HFF-Myc (cell line): ENCODE results near the gene APPL1.

Source experiments
- DNase-seq: peaks from one replicate; pipeline ENCODE4 v3.0.0-alpha.2; 2011; ENCODE audit warnings: low read depth; ENCODE audit errors: extremely low read depth
- H3K4me3 ChIP-seq: replicated peaks from 2 replicates; pipeline ENCODE4 v1.5.1; 2011; ENCODE audit warnings: low read depth, mild to moderate bottlenecking, control low read depth, low read length
- TF ChIP-seq, protein P1 (sequence below): IDR thresholded peaks from 2 replicates; pipeline ENCODE4 v1.5.1; 2012; ENCODE audit warnings: mild to moderate bottlenecking, low read depth, low read length, control low read depth; ENCODE audit errors: missing control alignments

APPL1 gene

DNA sequence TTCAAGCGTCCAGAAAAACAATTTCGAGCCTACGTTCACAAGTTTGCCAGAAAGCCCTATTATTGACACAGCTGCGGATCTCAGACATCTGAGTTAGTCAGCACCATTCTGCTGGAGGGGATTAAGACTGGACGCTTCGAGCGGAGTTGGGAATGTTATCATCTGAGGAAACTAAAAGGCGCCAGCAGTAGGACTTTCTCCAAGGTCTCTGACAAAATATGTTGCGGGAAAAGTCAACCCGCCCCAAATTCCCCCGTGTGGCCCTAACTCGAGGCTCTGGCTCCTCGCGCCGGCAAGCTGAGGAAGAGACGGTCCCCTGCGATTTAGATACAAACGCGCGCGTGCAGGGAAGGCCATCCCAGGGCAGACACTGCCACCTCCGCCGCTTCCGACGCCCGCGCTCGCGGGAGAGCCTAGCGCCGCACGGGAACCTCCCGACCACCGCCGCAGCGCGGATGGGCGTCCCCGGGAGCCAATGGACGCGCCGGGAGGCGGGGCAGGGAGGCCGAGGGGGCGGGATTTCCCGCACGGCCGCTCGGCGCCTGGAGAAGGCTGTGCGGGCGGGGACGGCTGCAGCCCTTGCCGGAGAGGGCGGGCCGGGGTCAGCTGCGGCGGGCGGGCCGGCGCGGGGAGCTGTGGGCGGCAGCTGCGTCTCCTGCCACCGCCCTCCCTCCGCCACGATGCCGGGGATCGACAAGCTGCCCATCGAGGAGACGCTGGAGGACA lies at the start of gene APPL1:
APPL1 (plus strand) TSS at position 526 of the 726 bp plus-strand sequence; CDS start at position 681, 155 bp downstream.
- DNase-seq = peak; percentile 31
- peak within 1 kb of the TSS; percentile 60 for H3K4me3 ChIP-seq
- TF ChIP-seq, protein P1, sequence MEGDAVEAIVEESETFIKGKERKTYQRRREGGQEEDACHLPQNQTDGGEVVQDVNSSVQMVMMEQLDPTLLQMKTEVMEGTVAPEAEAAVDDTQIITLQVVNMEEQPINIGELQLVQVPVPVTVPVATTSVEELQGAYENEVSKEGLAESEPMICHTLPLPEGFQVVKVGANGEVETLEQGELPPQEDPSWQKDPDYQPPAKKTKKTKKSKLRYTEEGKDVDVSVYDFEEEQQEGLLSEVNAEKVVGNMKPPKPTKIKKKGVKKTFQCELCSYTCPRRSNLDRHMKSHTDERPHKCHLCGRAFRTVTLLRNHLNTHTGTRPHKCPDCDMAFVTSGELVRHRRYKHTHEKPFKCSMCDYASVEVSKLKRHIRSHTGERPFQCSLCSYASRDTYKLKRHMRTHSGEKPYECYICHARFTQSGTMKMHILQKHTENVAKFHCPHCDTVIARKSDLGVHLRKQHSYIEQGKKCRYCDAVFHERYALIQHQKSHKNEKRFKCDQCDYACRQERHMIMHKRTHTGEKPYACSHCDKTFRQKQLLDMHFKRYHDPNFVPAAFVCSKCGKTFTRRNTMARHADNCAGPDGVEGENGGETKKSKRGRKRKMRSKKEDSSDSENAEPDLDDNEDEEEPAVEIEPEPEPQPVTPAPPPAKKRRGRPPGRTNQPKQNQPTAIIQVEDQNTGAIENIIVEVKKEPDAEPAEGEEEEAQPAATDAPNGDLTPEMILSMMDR = no peak

DNA sequence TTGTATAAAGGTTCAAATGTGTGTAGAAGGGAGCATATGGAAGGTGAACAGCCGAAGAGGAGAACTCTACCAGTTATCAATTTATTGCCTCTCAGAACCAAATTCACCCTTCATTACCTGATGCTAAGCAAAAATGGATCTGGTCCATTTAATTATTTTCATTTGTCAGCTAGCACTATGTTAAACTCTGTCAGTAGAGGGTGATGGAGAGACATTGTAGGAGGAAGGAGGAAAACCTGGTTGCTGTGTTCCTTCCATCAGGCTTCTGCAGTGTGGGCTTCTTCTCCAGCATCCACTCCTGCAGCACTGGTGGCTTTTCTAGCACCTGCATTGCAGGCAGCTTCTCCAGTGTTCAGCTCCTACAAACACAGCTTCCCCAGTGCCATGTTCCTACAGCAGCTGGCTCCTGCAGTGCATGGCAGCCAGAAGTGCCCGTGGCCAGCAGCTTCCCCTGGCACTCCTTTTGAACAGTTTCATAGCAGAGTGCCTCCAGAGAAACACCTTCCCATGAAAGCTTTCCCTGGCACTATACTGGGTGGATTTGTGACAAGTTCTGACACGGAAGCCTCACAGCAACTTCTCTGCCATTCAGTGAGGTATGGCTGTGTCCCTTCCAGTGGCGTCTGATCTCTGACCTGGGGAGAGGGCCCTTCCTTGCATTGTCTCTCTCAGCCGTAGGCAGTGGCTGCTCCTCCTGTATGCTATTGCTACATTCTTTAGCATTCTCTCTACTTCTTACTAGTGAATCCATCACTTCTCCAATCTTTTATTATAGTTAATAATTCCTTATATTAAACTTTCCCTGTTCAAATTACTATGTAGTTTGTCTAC lies 47.7 kb upstream of the APPL1 start:
- no peak overlapping the region for H3K4me3 ChIP-seq
- DNase-seq = no peak
- TF ChIP-seq, protein P1 = peak; percentile 41

DNA sequence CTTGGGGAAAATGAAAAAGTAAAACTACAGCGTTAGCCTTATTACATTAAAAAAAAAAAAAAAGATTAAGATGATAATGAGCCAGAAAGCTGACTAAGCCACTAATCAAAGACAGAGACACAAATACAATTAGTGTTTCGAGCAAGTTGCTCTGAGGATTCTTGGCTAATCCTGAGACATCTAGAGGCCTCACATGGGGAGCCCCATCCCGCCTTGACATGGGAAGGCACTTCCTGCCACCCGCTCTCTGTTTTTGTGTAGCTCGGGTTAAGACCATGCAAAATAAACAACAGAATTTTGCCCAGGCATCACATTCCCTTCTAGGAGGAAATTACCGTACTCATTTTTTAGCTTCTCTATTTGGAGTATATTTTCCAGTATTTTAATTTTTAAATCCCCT lies 43.0 kb upstream of the APPL1 start:
- no peak for DNase-seq
- H3K4me3 ChIP-seq = no peak overlapping the region
- TF ChIP-seq, protein P1 = no peak

DNA sequence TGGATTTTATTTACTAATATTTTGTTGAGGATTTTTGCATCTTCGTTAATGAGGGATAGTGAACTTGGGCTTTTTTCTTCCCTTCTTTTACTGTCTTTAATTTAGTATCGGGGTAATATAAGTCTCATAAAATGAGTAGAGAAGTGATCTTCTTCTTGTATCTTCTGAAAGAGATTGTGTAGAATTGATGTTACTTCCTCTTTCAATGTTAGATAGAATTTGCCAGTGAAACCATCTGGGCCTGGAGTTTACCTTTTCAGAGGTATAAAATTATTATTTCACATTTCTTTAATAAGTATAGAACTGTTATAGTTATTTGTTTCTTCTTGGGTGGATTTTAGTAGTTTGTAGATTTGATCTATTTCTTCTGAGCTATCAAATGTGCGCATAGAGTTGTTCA lies 35.5 kb upstream of the APPL1 start:
- H3K4me3 ChIP-seq = no peak overlapping the region
- TF ChIP-seq, protein P1 = no peak
- DNase-seq = no peak

GRCh38 chr3:57194641-57195040 lies 32.9 kb upstream of the APPL1 start:
- no peak for DNase-seq
- H3K4me3 ChIP-seq = no peak overlapping the region
- TF ChIP-seq, protein P1 = no peak

GRCh38 chr3:57199895-57200297 lies 27.6 kb upstream of the APPL1 start, which contains the start of gene HESX1:
Gene HESX1, minus strand, starts transcription at chr3:57199978. Its CDS starts 60 bp downstream, at chr3:57199918.
- no peak within 1 kb of the TSS for H3K4me3 ChIP-seq
- DNase-seq = no peak
- TF ChIP-seq, protein P1 = no peak
